GM23338 (cell line): ENCODE data around the gene SCCPDH. TPM values are rescaled to one million over a fixed set of nuclear protein-coding genes. Genes with fewer than 3 reads are reported as not detected.

Experiments used
- ATAC-seq: fragments of 200-7000 bp; cut with Tn5 transposase; 3 replicates; pipeline ENCODE4 v1.9.1; 2020
- DNase-seq: peaks from one replicate; pipeline ENCODE4 v3.0.0-alpha.2; 2015; ENCODE audit warnings: low spot score
- H2AFZ ChIP-seq: fragments of 200-600 bp; sonication (generic); 2 replicates; pipeline ENCODE4 v1.8.0; 2016; ENCODE audit warnings: antibody characterized with exemption, mild to moderate bottlenecking, moderate library complexity
- H3F3A ChIP-seq: fragments of 200-600 bp; sonication (generic); replicated peaks from 2 replicates; pipeline ENCODE4 v1.8.0; 2017; ENCODE audit warnings: antibody characterized with exemption, mixed run types, low read depth
- H3K27ac ChIP-seq: fragments of 200-600 bp; sonication (generic); 2 replicates; pipeline ENCODE4 v1.6.1; 2016; ENCODE audit warnings: low read depth
- H3K27me3 ChIP-seq: fragments of 200-600 bp; sonication (generic); 2 replicates; pipeline ENCODE4 v1.8.0; 2016; ENCODE audit warnings: mild to moderate bottlenecking, mixed run types, moderate library complexity; ENCODE audit not compliant: insufficient read depth
- H3K36me3 ChIP-seq: fragments of 200-600 bp; sonication (generic); 2 replicates; pipeline ENCODE4 v1.8.0; 2016; ENCODE audit warnings: mild to moderate bottlenecking; ENCODE audit not compliant: insufficient read depth
- H3K4me1 ChIP-seq: fragments of 200-600 bp; sonication (generic); 2 replicates; pipeline ENCODE4 v1.8.0; 2016; ENCODE audit warnings: mild to moderate bottlenecking, moderate library complexity; ENCODE audit not compliant: insufficient read depth
- H3K4me2 ChIP-seq: fragments of 200-600 bp; sonication (generic); 2 replicates; pipeline ENCODE4 v1.7.1; 2017; ENCODE audit warnings: mixed run types
- H3K4me3 ChIP-seq: fragments of 200-600 bp; sonication (generic); 2 replicates; pipeline ENCODE4 v1.6.1; 2016; ENCODE audit warnings: mixed run types
- H3K79me2 ChIP-seq: fragments of 200-600 bp; sonication (generic); replicated peaks from 2 replicates; pipeline ENCODE4 v1.8.0; 2017; ENCODE audit warnings: mild to moderate bottlenecking; ENCODE audit not compliant: insufficient read depth
- H3K9me2 ChIP-seq: fragments of 200-600 bp; sonication (generic); 2 replicates; pipeline ENCODE4 v1.8.0; 2017; ENCODE audit not compliant: insufficient read depth
- H4K20me1 ChIP-seq: fragments of 200-600 bp; sonication (generic); replicated peaks from 2 replicates; pipeline ENCODE4 v1.8.0; 2017; ENCODE audit warnings: mild to moderate bottlenecking; ENCODE audit not compliant: insufficient read depth
- H3K27ac Mint-ChIP-seq: 2 replicates; pipeline ENCODE4 v1.8.0; 2020; ENCODE audit warnings: inconsistent platforms, mild to moderate bottlenecking, moderate library complexity, mixed read lengths
- H3K27me3 Mint-ChIP-seq: 3 replicates; pipeline ENCODE4 v1.8.0; 2022; ENCODE audit warnings: low read depth, mild to moderate bottlenecking, moderate library complexity, mixed read lengths, inconsistent platforms; ENCODE audit not compliant: insufficient read depth, poor library complexity
- H3K36me3 Mint-ChIP-seq: 3 replicates; pipeline ENCODE4 v1.8.0; 2021; ENCODE audit warnings: low read depth, mild to moderate bottlenecking, inconsistent platforms, moderate library complexity, mixed read lengths
- H3K4me1 Mint-ChIP-seq: 3 replicates; pipeline ENCODE4 v1.8.0; 2020; ENCODE audit warnings: mild to moderate bottlenecking, inconsistent platforms, mixed read lengths
- H3K4me3 Mint-ChIP-seq: 3 replicates; pipeline ENCODE4 v1.8.0; 2021; ENCODE audit warnings: moderate library complexity, mild to moderate bottlenecking, inconsistent platforms, mixed read lengths
- H3K9me3 Mint-ChIP-seq: 3 replicates; pipeline ENCODE4 v1.8.0; 2020; ENCODE audit warnings: moderate library complexity, mild to moderate bottlenecking, inconsistent platforms, mixed read lengths
- ETS1 ChIP-seq: IDR thresholded peaks from 2 replicates; pipeline ENCODE4 v1.6.1; 2016; ENCODE audit warnings: antibody characterized with exemption
- EZH2phosphoT487 ChIP-seq: fragments of 200-600 bp; sonication (generic); IDR thresholded peaks from one replicate; pipeline ENCODE4 v1.8.1; 2018; ENCODE audit warnings: antibody characterized with exemption; ENCODE audit not compliant: unreplicated experiment
- POLR2AphosphoS5 ChIP-seq: IDR thresholded peaks from 2 replicates; pipeline ENCODE4 v1.6.1; 2016; ENCODE audit warnings: antibody characterized with exemption, low read depth
- STAT1 ChIP-seq: IDR thresholded peaks from one replicate; pipeline ENCODE4 v1.6.1; 2016; ENCODE audit warnings: antibody characterized with exemption; ENCODE audit not compliant: unreplicated experiment
- ZNF331 ChIP-seq: fragments of 250-450 bp; sonication (Bioruptor Pico); IDR thresholded peaks from 2 replicates; pipeline ENCODE4 v1.5.0; 2020; ENCODE audit warnings: low read depth, mild to moderate bottlenecking, moderate library complexity
- polyA plus RNA-seq: library from polyadenylated mRNA; unstranded; fragments of >200 nt; fragmentation: Nextera tagmentation; extraction: Ambion mirVana; gene quantifications from 2 replicates; pipeline ENCODE4 v1.2.1, GENCODE V29; 2016
- total RNA-seq: library from RNA; depleted of rRNA; stranded (reverse); fragments of >200 nt; shearing (Covaris generic); gene quantifications from 2 replicates; pipeline ENCODE4 v1.2.3, GENCODE V29; 2014
- TF ChIP-seq, protein P1 (sequence below): fragments of 250-450 bp; sonication (Bioruptor Pico); IDR thresholded peaks from 2 replicates; pipeline ENCODE4 v1.5.0; 2020; ENCODE audit warnings: mild to moderate bottlenecking, moderate library complexity

SCCPDH gene
- total and polyA plus RNA-seq, 2 experiments from 2014 or later, result 14.4 to 18.8 TPM

GRCh38 chr1:246791303-246791918, 67.2 kb downstream of the SCCPDH start (continued):
- TF ChIP-seq, protein P1, sequence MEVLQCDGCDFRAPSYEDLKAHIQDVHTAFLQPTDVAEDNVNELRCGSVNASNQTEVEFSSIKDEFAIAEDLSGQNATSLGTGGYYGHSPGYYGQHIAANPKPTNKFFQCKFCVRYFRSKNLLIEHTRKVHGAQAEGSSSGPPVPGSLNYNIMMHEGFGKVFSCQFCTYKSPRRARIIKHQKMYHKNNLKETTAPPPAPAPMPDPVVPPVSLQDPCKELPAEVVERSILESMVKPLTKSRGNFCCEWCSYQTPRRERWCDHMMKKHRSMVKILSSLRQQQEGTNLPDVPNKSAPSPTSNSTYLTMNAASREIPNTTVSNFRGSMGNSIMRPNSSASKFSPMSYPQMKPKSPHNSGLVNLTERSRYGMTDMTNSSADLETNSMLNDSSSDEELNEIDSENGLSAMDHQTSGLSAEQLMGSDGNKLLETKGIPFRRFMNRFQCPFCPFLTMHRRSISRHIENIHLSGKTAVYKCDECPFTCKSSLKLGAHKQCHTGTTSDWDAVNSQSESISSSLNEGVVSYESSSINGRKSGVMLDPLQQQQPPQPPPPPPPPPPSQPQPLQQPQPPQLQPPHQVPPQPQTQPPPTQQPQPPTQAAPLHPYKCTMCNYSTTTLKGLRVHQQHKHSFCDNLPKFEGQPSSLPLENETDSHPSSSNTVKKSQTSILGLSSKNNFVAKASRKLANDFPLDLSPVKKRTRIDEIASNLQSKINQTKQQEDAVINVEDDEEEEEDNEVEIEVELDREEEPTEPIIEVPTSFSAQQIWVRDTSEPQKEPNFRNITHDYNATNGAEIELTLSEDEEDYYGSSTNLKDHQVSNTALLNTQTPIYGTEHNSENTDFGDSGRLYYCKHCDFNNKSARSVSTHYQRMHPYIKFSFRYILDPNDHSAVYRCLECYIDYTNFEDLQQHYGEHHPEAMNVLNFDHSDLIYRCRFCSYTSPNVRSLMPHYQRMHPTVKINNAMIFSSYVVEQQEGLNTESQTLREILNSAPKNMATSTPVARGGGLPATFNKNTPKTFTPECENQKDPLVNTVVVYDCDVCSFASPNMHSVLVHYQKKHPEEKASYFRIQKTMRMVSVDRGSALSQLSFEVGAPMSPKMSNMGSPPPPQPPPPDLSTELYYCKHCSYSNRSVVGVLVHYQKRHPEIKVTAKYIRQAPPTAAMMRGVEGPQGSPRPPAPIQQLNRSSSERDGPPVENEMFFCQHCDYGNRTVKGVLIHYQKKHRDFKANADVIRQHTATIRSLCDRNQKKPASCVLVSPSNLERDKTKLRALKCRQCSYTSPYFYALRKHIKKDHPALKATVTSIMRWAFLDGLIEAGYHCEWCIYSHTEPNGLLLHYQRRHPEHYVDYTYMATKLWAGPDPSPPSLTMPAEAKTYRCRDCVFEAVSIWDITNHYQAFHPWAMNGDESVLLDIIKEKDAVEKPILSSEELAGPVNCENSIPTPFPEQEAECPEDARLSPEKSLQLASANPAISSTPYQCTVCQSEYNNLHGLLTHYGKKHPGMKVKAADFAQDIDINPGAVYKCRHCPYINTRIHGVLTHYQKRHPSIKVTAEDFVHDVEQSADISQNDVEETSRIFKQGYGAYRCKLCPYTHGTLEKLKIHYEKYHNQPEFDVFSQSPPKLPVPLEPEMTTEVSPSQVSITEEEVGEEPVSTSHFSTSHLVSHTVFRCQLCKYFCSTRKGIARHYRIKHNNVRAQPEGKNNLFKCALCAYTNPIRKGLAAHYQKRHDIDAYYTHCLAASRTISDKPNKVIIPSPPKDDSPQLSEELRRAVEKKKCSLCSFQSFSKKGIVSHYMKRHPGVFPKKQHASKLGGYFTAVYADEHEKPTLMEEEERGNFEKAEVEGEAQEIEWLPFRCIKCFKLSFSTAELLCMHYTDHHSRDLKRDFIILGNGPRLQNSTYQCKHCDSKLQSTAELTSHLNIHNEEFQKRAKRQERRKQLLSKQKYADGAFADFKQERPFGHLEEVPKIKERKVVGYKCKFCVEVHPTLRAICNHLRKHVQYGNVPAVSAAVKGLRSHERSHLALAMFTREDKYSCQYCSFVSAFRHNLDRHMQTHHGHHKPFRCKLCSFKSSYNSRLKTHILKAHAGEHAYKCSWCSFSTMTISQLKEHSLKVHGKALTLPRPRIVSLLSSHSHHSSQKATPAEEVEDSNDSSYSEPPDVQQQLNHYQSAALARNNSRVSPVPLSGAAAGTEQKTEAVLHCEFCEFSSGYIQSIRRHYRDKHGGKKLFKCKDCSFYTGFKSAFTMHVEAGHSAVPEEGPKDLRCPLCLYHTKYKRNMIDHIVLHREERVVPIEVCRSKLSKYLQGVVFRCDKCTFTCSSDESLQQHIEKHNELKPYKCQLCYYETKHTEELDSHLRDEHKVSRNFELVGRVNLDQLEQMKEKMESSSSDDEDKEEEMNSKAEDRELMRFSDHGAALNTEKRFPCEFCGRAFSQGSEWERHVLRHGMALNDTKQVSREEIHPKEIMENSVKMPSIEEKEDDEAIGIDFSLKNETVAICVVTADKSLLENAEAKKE (CRISPR knock-in tag), result no peak
- TF ChIP-seq ETS1 (no peak), POLR2AphosphoS5 (no peak), STAT1 (no peak), ZNF331 (CRISPR knock-in tag) (no peak)

DNA sequence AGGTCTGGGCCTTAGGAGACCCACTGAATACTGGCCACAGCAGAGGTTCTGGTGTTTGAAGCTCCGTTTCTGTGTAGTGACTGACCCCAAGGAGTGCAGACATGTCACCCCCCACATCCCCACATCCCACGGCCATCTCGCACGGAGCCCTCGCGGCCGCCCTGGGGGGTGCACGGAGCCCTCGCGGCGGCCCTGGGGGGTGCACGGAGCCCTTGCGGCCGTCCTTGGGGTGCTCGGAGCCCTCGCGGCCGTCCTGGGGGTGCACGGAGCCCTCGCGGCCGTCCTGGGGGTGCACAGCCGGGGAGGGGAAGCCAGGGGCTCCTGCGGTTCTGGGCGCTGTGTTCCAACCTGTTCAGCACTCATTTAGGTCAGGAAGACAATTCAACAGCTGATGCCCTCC, 68.4 kb downstream of the SCCPDH start:
- Mint-ChIP-seq H3K36me3 (no peaks in the 10 kb centered on the region; the same call in 2 of the 3 replicates), H3K27ac (no peak overlapping the region), H3K27me3 (peaks cover 24% of the 10 kb centered on the region), H3K4me1 (peaks cover 51% of the 10 kb centered on the region), H3K4me3 (no peak overlapping the region), H3K9me3 (no peaks in the 10 kb centered on the region)
- DNase-seq (no peak), ATAC-seq (no peak)
- Histone ChIP-seq H3K4me3 (no peak overlapping the region), H3K27me3 (no peaks in the 10 kb centered on the region), H3K36me3 (no peaks in the 10 kb centered on the region), H3K4me1 (peaks cover 18% of the 10 kb centered on the region), H4K20me1 (no peaks in the 10 kb centered on the region), H3K4me2 (peak overlapping the region; percentile 57; the same call in 1 of the 2 replicates), H3K79me2 (no peaks in the 10 kb centered on the region), H3F3A (0 out of 2 replicates have a peak, but pooled peaks cover 2% of the 10 kb centered on the region), H3K9me2 (no peaks in the 10 kb centered on the region), H3K27ac (no peak overlapping the region), H2AFZ (no peak overlapping the region)
- no peak for TF ChIP-seq POLR2AphosphoS5
- no peak for TF ChIP-seq ZNF331 (CRISPR knock-in tag)
- TF ChIP-seq, protein P1 (CRISPR knock-in tag), result no peak
- no peak for TF ChIP-seq EZH2phosphoT487
